COLO668 (cell line): Measurements from ENCODE around the gene UBL4A.

Experiments
- DNase-seq: peaks from one replicate; lab custom pipeline; 2025; ENCODE audit not compliant: unreplicated experiment; lab: John Stamatoyannopoulos, UW

Gene UBL4A

DNA sequence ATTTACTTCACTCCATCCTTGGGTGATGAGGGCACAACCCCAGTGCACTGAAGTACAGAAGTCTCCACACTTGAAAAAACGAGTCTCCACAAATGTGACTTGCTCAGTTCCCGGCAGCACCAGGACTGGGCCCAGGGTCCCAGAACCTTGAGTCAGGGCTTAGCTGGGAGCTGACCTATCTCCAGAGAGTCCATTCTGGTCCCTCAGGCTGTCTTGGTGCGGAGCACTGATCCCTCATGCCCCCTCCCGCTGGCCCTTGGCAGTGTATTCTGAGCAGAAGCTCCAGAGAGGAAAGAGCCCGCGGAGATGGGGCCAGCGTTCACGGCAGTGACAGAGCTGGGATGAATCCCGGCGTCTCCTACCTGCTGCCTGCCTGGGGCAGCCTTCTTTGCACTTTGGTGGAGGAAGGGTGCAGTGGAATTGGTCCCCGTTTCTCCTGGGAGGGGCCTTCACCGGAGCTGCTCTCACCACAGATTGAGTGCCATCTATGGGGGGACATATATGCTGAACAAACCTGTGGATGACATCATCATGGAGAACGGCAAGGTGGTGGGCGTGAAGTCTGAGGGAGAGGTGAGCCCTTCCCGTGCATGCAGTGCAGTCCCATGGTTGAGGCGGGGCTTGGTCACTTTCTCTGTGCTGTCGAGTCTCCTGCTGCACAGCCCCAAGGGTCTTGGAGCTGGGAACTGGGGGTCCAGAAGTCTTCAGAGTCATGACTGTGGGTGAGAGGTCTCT lies 45.6 kb downstream of the UBL4A start:
- no peak for DNase-seq

DNA sequence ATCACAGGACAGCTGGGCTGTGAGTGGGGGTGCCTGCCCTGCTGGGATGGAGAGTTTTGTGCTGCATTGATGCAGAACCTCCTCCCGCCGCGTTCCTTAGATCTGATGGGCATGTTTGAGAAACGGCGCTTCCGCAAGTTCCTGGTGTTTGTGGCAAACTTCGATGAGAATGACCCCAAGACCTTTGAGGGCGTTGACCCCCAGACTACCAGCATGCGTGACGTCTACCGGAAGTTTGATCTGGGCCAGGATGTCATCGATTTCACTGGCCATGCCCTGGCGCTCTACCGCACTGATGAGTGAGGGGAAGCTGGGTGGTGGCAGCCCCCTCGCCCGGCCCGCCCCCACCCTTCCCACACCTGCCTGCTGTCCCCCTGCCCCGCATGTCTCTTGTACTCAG lies 46.6 kb downstream of the UBL4A start:
- no peak for DNase-seq

DNA sequence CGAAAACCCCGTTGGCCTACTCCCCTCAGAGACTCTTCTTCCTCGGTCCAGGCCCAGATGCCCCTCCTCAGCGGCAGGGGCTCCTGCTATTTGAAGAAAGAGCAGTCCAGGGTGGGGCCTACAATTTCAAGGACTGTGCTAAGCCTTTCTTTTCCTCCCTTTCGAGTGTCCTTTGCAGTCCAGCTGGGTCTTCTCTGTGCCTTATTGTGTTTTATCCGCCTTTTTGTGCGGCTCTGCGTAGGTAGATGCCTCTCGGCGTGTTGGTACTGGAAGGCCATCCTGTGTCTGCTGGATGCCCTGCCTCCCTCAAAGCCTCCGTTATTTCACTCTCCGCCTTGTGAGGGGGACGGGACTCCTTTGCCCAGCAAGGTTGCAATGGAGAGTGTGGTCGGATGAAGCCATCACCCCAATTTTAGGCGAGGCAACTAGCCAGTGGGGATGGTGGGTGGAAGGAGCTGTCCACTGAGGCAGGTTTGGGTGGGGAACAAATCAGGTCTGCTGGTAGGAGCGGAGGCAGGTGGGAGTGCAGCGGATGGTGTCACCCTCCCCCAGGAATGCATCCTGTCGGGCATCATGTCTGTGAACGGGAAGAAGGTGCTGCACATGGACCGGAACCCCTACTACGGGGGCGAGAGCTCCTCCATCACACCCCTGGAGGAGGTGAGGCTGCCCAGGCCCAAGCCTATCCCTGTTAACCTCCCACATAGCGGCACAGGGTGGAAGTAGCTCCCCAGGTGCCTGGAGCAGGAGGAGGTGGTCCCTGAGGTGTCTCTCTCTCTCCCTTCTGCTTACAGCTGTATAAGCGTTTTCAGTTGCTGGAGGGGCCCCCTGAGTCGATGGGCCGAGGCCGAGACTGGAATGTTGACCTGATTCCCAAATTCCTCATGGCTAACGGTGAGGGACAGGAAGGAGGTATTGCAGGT lies 48.2 kb downstream of the UBL4A start:
- no peak for DNase-seq

DNA sequence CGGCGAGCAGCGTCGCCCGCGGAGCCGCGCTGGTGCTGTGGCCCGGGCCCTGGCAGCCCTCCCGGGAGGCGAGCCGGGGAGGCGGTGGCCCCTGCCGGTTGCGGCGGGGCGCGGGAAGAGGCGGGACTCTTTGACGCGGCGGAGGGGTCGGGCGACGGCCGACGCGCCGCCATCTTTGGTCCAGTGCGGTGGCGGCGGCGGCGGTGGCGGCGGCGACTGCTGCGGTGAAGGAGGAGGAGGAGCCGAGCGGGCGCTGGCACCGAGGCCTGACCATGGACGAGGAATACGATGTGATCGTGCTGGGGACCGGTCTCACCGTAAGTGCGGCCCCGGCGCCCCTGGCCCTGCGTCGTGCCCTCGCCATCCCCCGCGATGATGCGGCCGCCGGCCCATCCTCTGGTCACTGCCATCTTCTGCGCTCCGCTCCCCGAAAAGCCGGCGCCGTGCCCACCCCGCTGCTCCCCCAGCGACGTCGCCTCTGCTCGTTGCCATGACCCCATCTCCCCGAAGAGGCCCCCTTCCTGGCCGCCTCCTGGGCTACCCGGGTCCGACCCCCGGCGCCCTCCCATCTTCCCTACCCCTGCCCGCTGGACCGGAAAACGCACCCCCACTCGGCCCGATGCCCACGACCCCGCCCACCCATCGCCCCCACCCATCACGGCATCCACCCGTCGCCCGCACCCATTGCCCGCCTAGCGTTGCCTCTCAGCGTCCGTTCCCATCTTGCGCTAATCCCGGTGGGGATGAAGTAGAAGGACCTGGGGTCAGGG lies 49.2 kb downstream of the UBL4A start, which contains the start of gene GDI1:
Gene GDI1, plus strand, starts transcription at position 172 of the 770 bp plus-strand sequence. Its CDS starts 101 bp downstream, at position 273.
- peak; percentile 77 for DNase-seq

DNA sequence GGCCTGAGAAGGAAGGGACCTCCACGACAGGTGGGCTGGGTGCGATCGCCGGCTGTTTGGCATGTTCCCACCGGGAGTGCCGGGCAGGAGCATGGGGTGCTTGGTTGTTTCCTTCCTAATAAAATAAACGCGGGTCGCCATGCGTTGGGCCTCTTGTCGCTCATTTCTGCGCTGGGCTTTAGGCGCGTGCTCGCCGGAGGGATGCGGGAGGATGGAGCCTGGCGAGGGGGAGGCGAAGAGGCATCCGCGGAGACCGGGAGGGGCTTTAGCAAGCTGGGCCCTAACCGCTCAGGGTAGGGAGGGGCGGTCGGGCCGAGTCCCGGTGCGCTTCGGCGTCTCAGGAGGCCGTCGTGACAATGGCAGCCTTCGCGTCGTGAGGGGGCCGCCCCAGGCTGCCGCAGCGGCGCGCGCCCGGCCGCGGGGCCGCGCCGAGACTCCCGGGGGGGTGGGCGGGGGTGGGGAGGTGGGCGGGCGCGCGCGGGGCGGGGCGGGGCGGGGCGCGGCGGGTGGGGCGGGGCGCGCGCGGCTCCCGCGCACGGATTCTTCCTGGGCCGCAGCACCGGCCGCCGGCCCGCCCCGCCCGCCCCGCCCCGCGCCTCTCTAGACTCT lies 49.9 kb downstream of the UBL4A start:
- DNase-seq: peak; percentile 77

DNA sequence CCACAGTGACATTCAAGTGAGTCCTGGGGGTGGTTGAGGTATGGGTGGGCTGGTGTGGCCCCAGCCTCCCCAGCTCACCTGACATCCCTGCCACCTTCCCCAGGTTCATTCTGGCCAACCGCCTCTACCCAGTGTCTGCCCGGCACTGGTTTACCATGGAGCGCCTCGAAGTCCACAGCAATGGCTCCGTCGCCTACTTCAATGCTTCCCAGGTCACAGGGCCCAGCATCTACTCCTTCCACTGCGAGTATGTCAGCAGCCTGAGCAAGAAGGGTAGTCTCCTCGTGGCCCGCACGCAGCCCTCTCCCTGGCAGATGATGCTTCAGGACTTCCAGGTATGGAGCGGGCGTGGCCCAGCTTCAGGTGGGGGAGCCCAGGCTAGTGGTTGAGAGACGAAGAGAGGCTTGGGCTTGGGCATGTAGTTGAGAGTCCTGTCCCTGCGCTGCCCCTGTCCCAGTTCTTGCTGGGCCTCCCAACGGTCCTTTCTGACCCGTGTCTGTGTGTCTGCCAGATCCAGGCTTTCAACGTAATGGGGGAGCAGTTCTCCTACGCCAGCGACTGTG lies 51.2 kb downstream of the UBL4A start:
- no peak for DNase-seq

DNA sequence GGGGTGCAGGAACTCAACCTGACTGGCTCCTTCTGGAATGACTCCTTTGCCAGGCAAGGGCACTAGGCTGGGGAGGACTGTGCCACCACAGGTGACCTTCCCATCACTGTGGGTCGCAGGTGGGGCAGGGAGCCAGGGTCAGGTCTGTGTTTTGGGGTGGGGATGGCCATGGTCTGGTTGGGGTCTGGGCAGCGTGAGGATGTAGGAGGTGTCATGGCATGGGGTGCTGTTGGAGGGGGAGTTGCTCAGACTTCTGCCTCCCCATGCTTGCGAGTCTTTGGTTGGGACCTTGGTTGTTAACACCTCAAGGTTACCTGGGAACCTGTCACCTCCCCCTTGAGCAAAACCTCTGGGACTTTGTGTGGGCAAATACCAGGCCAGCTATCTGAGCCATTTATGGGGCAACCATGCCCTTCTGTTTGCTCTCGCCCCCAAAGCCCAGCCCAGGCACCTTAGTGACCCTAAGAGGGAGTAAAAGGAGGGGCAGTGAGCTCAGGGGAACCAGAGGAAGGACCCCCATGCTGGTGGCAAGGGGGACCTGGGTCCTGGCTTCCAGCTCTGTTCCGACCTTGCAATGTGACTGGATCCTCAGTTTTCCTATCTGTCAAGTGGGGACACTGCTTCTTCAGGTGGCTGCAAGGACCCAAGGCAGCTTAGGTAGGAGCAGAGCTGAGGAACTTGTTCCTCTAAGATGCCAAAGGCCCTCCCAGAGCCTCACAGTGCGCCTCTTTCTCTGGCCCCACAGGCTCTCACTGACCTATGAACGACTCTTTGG lies 51.8 kb downstream of the UBL4A start:
- DNase-seq: no peak
